Gastroesophageal sphincter (tissue), 4 donors: ENCODE measurements around the gene PDGFA. TPM values are rescaled to one million over a fixed set of nuclear protein-coding genes. Genes with fewer than 3 reads are reported as not detected.

ENCODE experiments used
- ATAC-seq: fragments of 150-250 bp; one replicate; pipeline ENCODE4 v1.9.1; 2016; ENCODE audit warnings: mild to moderate bottlenecking, moderate library complexity
- H3K27ac ChIP-seq, 4 donors: fragments of 200-600 bp; sonication (generic) in 3 of 4; 1 replicate in 3 of 4; 2 replicates in 1 of 4; pipeline ENCODE4 v1.5.1; 2016 to 2019
- H3K27me3 ChIP-seq: fragments of 200-600 bp; sonication (generic); one replicate; pipeline ENCODE4 v1.5.1; 2019
- H3K36me3 ChIP-seq, 2 donors: fragments of 200-600 bp; sonication (generic); one replicate each; pipeline ENCODE4 v1.5.1; 2019; ENCODE audit warnings: control low read depth in 1 of 2
- H3K4me1 ChIP-seq, 3 donors: fragments of 200-600 bp; sonication (generic); 1 replicate in 2 of 3; 2 replicates in 1 of 3; pipeline ENCODE4 v1.5.1; 2016 to 2019; ENCODE audit warnings: control low read depth in 2 of 3
- H3K4me3 ChIP-seq, 2 donors: fragments of 200-600 bp; sonication (generic); one replicate each; pipeline ENCODE4 v1.5.1; 2019; ENCODE audit warnings: mild to moderate bottlenecking in 1 of 2, moderate library complexity in 1 of 2
- H3K9me3 ChIP-seq, 3 donors: fragments of 200-600 bp; sonication (generic); one replicate each; pipeline ENCODE4 v1.5.1; 2017 to 2019; ENCODE audit warnings: control low read depth in 2 of 3
- EP300 ChIP-seq: sonication (generic); formaldehyde crosslinking; IDR thresholded peaks from one replicate; pipeline ENCODE4 v1.6.1; 2017; ENCODE audit warnings: antibody characterized with exemption, mild to moderate bottlenecking
- POLR2A ChIP-seq, 2 donors: fragments of 450-650 bp; IDR thresholded peaks; one replicate each; pipeline ENCODE4 v1.6.1; 2017; ENCODE audit warnings: antibody characterized with exemption in 2 of 2, mild to moderate bottlenecking in 2 of 2, moderate library complexity in 1 of 2
- POLR2AphosphoS5 ChIP-seq: sonication (generic); formaldehyde crosslinking; IDR thresholded peaks from one replicate; pipeline ENCODE4 v1.6.1; 2017; ENCODE audit warnings: antibody characterized with exemption
- WGBS, 2 donors: methylation state at CpG; one replicate each; pipeline ENCODE4 v1.1.5; 2018; ENCODE audit warnings: low coverage in 1 of 2; 5-methylcytosine and 5-hydroxymethylcytosine counted together
- total RNA-seq, 4 donors: library from RNA; depleted of rRNA; stranded (reverse); fragments of >200 nt; gene quantifications; one replicate each; pipeline ENCODE4 v1.1.0, GENCODE V29; 2016
- TF ChIP-seq, protein P1 (sequence below), 4 experiments: fragments of 200-600 bp in 2 of 4; fragments of 450-650 bp in 2 of 4; sonication (generic) in 1 of 4; IDR thresholded peaks; one replicate each; pipeline ENCODE4 v1.5.1; 2017 to 2019; ENCODE audit warnings: antibody characterized with exemption in 4 of 4, mild to moderate bottlenecking in 2 of 4, moderate library complexity in 2 of 4

PDGFA gene
- total RNA-seq, 4 donors from 2014 or later = 66.0 to 162 (median 120) TPM

GRCh38 chr7:549066-549890, 29.6 kb upstream of the PDGFA start:
- no peak overlapping the region for H3K27ac ChIP-seq
- peaks cover 0 to 16% of the 10 kb centered on the region in 2 donors for H3K36me3 ChIP-seq
- H3K4me3 ChIP-seq = no peak overlapping the region
- no peaks in the 10 kb centered on the region for H3K4me1 ChIP-seq
- 72 to 100% methylated on average over 6 to 12 of the region's 43 CpGs for WGBS, 2 donors
- no peaks in the 10 kb centered on the region for H3K9me3 ChIP-seq
- ATAC-seq = no peak
- TF ChIP-seq EP300 (no peak), POLR2AphosphoS5 (no peak), POLR2A (IDR thresholded peaks at IDR 0.05) (no peak)
- TF ChIP-seq, protein P1, sequence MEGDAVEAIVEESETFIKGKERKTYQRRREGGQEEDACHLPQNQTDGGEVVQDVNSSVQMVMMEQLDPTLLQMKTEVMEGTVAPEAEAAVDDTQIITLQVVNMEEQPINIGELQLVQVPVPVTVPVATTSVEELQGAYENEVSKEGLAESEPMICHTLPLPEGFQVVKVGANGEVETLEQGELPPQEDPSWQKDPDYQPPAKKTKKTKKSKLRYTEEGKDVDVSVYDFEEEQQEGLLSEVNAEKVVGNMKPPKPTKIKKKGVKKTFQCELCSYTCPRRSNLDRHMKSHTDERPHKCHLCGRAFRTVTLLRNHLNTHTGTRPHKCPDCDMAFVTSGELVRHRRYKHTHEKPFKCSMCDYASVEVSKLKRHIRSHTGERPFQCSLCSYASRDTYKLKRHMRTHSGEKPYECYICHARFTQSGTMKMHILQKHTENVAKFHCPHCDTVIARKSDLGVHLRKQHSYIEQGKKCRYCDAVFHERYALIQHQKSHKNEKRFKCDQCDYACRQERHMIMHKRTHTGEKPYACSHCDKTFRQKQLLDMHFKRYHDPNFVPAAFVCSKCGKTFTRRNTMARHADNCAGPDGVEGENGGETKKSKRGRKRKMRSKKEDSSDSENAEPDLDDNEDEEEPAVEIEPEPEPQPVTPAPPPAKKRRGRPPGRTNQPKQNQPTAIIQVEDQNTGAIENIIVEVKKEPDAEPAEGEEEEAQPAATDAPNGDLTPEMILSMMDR (IDR thresholded peaks at IDR 0.05) = no peak
- H3K27me3 ChIP-seq = no peaks in the 10 kb centered on the region

- no peak for ATAC-seq
Observed at GRCh38 chr7:548401-548800, 28.8 kb upstream of the PDGFA start.

DNA sequence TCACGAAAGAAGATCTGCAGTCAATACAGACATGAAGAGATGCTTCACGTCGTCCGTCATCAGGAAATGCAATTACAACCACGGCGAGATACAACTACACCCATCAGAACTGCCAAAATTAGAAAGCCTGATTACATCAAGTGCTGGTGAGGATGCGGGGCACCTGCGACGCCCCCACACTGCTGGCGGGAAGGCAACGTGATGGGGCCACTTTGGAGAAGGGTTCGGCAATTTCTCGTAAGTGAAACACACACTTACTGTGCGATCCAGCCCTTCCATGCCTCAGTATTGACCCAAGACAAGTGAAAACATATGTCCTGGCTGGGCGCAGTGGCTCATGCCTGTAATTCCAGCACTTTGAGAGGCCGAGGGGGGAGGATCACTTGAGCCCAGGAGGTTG, 25.8 kb upstream of the PDGFA start:
- no peak overlapping the region for H3K27ac ChIP-seq
- H3K27me3 ChIP-seq = no peaks in the 10 kb centered on the region
- TF ChIP-seq POLR2A (IDR thresholded peaks at IDR 0.05) = no peak
- no peak for TF ChIP-seq EP300
- TF ChIP-seq, protein P1 (IDR thresholded peaks at IDR 0.05) = no peak
- no peak for TF ChIP-seq POLR2AphosphoS5
- WGBS, 2 donors = 84 to 96% methylated on average over 7 to 8 of the region's 16 CpGs
- H3K9me3 ChIP-seq = no peaks in the 10 kb centered on the region
- ATAC-seq = no peak
- H3K4me3 ChIP-seq = no peak overlapping the region
- H3K36me3 ChIP-seq = peaks cover 0 to 14% of the 10 kb centered on the region in 2 donors
- peaks cover 0 to 11% (median 0%) of the 10 kb centered on the region in 3 donors for H3K4me1 ChIP-seq

More at GRCh38 chr7:548401-548800, 28.8 kb upstream of the PDGFA start:
- H3K9me3 ChIP-seq = no peaks in the 10 kb centered on the region
- TF ChIP-seq POLR2A (IDR thresholded peaks at IDR 0.05) (no peak), POLR2AphosphoS5 (no peak), EP300 (no peak)
- TF ChIP-seq, protein P1 (IDR thresholded peaks at IDR 0.05) = no peak
- no peak overlapping the region for H3K27ac ChIP-seq
- no peaks in the 10 kb centered on the region for H3K4me1 ChIP-seq
- no peaks in the 10 kb centered on the region for H3K27me3 ChIP-seq
- 80% methylated on average over 1 of the region's 11 CpGs; no CpG with 5 or more reads in 1 of the 2 donors for WGBS, 2 donors
- H3K4me3 ChIP-seq = no peak overlapping the region
- peaks cover 0 to 16% of the 10 kb centered on the region in 2 donors for H3K36me3 ChIP-seq

DNA sequence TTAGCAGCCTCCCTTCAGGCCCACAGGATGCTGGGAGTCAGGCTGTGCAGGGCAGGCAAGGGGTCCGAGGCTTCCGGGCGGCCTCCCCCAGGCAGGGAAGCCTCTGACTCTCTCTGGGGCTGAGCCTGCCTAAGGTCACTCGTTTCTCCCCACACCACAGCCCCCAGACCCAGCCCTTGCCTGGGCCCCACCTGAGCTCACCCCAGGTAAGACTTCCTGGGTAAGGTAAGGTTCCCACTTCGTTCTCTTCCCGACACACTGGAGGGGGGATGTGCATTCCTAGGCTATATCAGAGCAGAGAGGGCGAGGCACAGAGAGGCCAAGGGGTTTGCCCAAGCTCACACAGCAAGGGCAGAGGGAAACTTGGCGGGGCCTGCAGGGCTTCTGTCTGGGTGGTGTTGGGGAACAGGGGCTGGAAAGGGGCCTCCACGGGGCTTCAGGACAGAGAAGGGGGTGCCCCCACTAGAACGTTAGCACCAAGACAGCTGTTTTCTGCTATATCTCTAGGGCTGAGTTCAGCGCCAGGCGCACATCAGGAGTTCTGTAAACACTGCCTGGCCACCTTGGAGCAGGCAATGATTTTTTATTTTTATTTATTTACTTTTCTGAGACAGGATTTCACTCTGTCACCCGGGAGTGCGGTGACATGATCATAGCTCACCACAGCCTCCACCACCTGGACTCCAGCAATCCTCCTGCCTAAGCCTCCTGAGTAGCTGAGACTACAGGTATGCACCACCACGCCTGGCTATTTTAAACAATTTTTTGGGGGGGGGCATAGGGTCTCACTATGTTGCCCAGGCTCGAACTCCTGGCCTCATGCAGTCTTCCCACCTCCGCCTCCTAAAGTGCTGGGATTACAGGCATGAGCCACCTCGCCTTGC, 24.9 kb upstream of the PDGFA start:
- Histone ChIP-seq H3K4me1 (peaks cover 0 to 11% (median 0%) of the 10 kb centered on the region in 3 donors), H3K9me3 (no peaks in the 10 kb centered on the region), H3K27me3 (no peaks in the 10 kb centered on the region), H3K36me3 (peaks cover 0 to 5% of the 10 kb centered on the region in 2 donors), H3K27ac (no peak overlapping the region), H3K4me3 (no peak overlapping the region)
- WGBS, 2 donors = 79 to 83% methylated on average over 4 to 8 of the region's 18 CpGs
- no peak for TF ChIP-seq EP300
- TF ChIP-seq, protein P1 (IDR thresholded peaks at IDR 0.05) = no peak
- no peak for TF ChIP-seq POLR2A (IDR thresholded peaks at IDR 0.05)
- no peak for TF ChIP-seq POLR2AphosphoS5
- no peak for ATAC-seq
